Measurements from ENCODE around the gene SLC1A2.

Gene SLC1A2

GRCh38 chr11:35265755-35266454 is 153.5 kb downstream of the SLC1A2 start:
- DNase-seq = no peak

GRCh38 chr11:35262735-35263134 is 156.6 kb downstream of the SLC1A2 start:
- DNase-seq = no peak

- no peak for DNase-seq
These were observed 157.3 kb downstream of the SLC1A2 start for GRCh38 chr11:35262056-35262455.

DNA sequence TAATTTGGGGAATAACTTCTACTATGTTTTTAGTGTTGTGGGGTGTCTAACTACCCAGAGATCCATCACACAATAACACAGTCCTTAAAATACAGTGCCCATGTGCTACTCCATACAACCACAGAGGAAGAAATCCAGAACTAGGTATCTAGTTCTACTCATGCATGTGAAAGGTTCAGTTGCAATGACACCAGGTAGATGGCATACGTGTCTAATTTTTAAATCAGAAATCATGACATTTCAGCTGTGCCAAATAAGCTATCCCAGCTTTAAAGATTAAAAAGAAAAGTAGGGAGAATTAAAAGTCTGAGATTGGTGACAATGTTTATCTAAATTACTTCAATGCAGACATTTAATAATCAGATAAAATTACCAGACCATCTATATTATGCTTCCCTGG is 158.2 kb downstream of the SLC1A2 start:
- no peak for DNase-seq

DNA sequence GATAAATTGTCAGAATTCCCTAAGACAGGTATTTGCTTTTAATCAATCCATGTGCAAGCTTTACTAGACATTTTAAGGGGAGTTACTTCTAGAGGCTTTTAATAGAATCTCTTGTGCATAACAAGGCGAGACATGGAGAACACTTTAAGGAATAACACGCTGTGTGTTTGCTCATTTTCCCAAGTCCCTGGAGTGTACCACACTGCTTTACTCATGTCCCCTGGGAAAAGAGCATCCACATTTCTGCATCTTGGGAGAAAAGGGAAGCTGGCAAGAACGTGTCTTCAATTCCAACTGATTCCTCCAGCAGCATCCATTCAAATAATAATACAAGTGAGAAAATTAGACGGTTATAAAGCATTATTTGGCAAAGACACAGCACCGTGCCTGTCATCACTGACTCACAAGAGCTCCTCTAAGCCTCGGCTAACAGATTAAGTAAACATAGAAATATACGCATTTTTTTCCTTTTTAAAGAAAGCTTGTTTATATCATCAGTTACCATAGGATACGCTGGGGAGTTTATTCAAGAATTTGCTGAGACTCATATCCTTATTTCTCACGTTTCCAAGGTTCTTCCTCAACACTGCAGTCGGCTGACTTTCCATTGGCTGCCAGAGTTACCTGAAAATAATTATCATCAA is 158.9 kb downstream of the SLC1A2 start:
- DNase-seq = no peak

GRCh38 chr11:35259529-35259928 is 159.8 kb downstream of the SLC1A2 start:
- DNase-seq = no peak

DNA sequence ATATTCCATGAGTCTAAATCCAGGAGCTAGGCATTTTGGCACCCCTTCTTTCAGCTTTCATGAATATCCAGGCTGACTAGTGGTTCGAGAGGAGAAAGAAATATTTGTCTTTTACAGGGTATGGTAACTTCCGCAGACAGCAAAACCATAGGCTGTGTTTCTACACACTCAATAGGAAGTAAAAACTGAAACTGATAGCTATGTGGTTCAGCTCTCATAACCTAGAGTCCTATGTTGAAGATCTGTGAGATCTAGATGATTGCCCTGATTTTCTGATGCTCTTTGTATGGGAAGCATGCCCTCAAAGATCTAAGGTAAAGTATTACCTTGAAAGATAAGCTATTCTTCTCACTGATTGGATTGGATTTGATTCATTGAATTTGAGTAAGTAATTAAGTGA is 162.1 kb downstream of the SLC1A2 start:
- DNase-seq = no peak

- DNase-seq = no peak
These were observed 163.1 kb downstream of the SLC1A2 start for GRCh38 chr11:35256296-35256695.

- no peak for DNase-seq
These were observed 163.8 kb downstream of the SLC1A2 start for GRCh38 chr11:35255514-35255913.

GRCh38 chr11:35253237-35253636 is 166.1 kb downstream of the SLC1A2 start:
- DNase-seq = no peak

GRCh38 chr11:35250621-35251020 is 168.7 kb downstream of the SLC1A2 start:
- no peak for DNase-seq

DNA sequence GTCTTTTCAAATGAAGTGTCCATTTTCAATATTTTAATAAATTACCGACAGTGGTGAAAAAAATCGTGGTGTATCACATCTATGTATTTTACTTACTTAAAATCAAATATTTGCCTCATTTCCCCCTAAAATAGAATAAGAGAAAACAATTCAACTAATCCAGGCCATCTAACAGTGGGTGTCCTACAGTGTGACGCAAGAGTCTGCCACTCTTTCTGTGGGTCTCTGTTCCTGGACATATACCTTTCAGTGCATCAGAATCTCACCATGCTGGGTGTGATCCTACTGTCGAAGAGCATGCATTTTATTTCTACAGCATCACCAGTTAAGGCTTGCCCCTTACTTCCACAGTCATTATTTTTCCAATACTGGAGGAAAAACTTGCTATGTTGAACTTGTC is 169.2 kb downstream of the SLC1A2 start:
- DNase-seq = no peak

- no peak for DNase-seq
These were observed 170.6 kb downstream of the SLC1A2 start for GRCh38 chr11:35248558-35249323.

- DNase-seq = no peak
These were observed 171.5 kb downstream of the SLC1A2 start for GRCh38 chr11:35247863-35248262.

- DNase-seq = no peak
These were observed 171.9 kb downstream of the SLC1A2 start for GRCh38 chr11:35247428-35247827.

DNA sequence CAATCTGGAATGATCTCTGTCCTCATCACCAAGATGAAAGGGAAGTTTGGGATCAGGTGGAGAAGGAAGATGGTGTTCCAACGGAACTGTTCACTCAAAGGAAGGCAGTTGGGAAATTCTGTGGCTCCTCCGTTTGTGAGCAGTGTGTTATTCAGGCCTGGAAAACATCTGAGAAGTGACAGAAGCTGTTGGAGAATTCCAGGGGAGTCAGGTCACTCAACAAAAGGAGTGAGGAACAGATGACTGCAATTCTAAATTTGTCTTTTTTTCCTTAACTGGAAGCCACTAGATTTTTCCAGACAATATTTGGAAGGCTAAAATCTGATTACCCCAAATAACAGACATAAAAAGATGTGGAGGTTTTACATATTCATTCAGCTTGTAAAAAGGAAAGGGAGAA is 172.6 kb downstream of the SLC1A2 start:
- DNase-seq = no peak

DNA sequence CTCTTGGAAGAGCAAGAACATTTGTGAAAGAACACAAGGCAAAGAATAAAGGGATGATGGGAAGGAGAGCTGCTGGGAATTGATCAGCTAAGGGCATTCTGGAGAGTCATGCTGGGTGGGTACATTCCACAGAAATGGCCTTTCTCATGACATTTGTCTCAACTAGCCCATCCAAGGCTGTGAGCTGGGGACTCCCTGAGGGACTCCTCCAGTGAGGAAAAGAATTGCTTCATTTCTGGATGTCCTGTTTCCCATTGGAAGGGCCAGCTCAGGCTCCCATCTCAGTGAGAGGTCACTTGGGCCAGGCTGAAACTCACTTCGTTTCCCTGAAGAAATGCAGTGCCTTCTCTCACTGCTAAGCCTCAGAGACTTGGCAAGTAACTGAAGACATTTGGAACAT is 173.6 kb downstream of the SLC1A2 start:
- DNase-seq = no peak

DNA sequence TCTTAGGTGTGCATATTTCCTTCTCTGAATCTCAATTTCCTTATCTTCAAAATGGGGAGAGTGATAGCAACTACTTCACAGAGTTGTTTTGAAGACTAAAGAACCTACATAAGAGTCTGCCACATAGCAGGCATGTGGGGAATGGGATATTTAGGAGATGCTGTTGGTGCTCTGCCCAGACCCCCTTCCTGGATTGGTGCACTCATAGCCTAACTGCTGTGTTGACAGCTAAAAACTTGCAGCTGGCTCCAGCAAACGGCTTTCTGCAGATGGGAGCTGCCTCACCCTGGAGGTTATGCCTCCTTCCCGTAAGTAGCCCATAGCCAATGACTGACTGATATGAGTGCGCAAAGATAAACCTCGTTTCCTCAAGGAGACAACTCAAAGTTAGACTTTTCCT is 174.3 kb downstream of the SLC1A2 start:
- DNase-seq = no peak

DNA sequence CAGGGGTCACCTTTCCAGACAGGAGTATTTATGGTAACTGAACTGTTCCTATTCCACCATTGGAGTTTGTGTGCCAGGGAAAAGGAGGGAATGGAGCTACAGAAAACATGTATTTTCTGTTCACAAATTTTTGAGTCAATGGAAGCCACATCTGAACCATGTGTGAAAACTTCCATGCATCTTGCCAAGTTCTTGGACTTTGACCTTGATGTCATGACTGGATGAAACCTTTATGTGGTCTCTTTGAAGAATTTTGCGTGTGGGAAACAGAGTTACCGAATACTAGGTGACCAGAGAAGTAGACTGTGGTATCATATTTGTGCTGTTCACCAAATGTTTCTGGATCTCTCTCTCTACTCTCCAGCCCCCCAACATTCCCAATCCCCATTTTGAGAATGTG is 175.6 kb downstream of the SLC1A2 start:
- no peak for DNase-seq

GRCh38 chr11:35242412-35243242 is 176.7 kb downstream of the SLC1A2 start:
- no peak for DNase-seq

DNA sequence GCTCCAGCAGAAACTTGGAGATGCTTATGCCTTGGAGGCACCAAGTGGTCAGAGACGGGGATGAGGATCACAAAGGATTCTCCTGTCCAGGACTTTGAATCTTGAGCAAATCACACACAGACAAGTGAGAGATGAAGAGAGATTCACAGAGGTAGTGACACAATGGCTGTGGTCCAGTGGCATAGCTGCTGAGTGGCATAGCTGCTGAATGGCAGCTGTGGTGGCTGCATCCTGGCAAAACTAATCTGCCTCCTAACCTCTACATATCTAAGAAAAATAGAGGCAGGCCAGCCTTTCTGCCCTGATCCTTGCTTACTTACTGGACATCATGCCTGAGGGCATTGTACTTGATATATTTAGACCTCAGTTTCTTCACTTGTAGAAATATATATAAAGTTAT is 177.8 kb downstream of the SLC1A2 start:
- no peak for DNase-seq

DNA sequence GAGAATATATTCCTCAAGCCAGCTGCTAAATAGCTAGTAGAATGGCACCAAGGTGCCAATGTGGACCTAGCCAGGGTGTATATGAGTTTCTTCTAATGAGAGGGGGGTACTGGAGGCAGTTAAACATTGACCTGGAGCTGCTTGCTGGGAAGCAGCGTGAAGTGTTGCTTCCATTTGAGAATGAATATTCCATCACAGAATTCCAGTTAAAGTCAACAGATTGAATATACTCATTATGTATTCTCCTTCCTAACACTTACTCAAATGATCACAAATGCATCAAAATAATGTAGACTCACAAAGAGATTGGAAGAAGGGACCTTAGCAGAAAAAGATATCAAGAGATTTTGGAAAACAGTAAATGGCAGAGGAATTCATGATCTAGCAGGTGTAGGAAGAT is 178.3 kb downstream of the SLC1A2 start:
- no peak for DNase-seq

DNA sequence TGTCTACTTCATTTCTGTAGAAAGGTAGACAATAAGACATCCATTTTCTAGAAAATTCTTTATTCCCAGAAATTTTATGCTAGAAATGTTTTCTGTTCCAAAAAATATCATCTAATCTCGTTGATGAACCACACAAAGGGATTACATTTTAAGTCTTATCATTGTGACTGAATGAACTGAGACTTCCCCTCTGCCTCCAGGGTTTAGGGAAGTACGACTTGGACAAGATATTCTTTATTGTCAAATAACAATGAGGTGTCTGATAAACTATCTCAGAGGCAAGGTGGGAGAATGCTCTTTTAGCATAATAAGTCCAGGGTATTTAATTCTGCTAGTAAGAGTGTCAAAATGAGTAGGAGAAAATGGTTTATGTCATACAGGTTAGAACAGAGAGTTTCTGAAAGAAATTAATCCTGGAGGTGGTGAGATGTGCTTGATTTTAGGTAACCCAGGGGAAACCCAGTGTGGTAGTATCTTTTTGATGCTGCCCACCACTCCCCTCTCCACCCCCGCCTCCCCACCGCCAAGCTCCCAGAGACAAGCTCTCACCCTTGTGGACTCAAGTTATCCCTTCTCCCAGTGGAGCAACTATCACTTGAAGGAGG is 179.8 kb downstream of the SLC1A2 start:
- no peak for DNase-seq
